Upper lobe of left lung (tissue), 6 donors: ENCODE results near the gene MTMR8. TPM values are rescaled to one million over a fixed set of nuclear protein-coding genes. Genes with fewer than 3 reads are reported as not detected.

Experiments used
- ATAC-seq, 2 donors: fragments of 200-7000 bp; cut with Tn5 transposase; one replicate each; pipeline ENCODE4 v1.9.1; 2022; ENCODE audit warnings: mild to moderate bottlenecking in 2 of 2, moderate library complexity in 2 of 2; ENCODE audit not compliant: low FRiP score in 2 of 2
- DNase-seq, 2 donors: peaks; one replicate each; pipeline ENCODE4 v3.0.0-alpha.2; 2019 to 2020
- H3K27ac ChIP-seq, 4 donors: fragments of 200-600 bp; sonication (generic); one replicate each; pipeline ENCODE4 v1.5.1; 2016 to 2019
- H3K27me3 ChIP-seq, 4 donors: fragments of 200-600 bp; sonication (generic); one replicate each; pipeline ENCODE4 v1.5.1; 2017 to 2019
- H3K36me3 ChIP-seq, 4 donors: fragments of 200-600 bp; sonication (generic); one replicate each; pipeline ENCODE4 v1.5.1; 2016 to 2019
- H3K4me1 ChIP-seq, 4 donors: fragments of 200-600 bp; sonication (generic); one replicate each; pipeline ENCODE4 v1.5.1; 2018 to 2019
- H3K4me3 ChIP-seq, 4 donors: fragments of 200-600 bp; sonication (generic); one replicate each; pipeline ENCODE4 v1.5.1; 2017 to 2019; ENCODE audit warnings: mild to moderate bottlenecking in 2 of 4, moderate library complexity in 1 of 4
- H3K9me3 ChIP-seq, 4 donors: fragments of 200-600 bp; sonication (generic); one replicate each; pipeline ENCODE4 v1.5.1; 2018 to 2019
- CTCF ChIP-seq, 6 experiments: fragments of 450-650 bp in 4 of 6; fragments of 200-600 bp in 2 of 6; sonication (generic) in 2 of 6; IDR thresholded peaks; one replicate each; pipeline ENCODE4 v1.5.1; 2016 to 2019; ENCODE audit warnings: antibody characterized with exemption in 6 of 6
- EP300 ChIP-seq, 4 donors: sonication (generic); formaldehyde crosslinking; IDR thresholded peaks; one replicate each; pipeline ENCODE4 v1.5.1; 2017; ENCODE audit warnings: antibody characterized with exemption in 4 of 4, control low read depth in 2 of 4
- POLR2A ChIP-seq, 4 donors: fragments of 450-650 bp; IDR thresholded peaks; one replicate each; pipeline ENCODE4 v1.5.1; 2016 to 2017; ENCODE audit warnings: antibody characterized with exemption in 4 of 4, mild to moderate bottlenecking in 2 of 4
- POLR2AphosphoS5 ChIP-seq, 2 donors: sonication (generic); formaldehyde crosslinking; IDR thresholded peaks; one replicate each; pipeline ENCODE4 v1.5.1; 2017; ENCODE audit warnings: antibody characterized with exemption in 2 of 2
- WGBS, 2 donors: methylation state at CpG; one replicate each; pipeline ENCODE4 v1.1.5; 2017 to 2018; 5-methylcytosine and 5-hydroxymethylcytosine counted together
- total RNA-seq, 6 donors: library from RNA; depleted of rRNA in 4 of 6; stranded (reverse); fragments of >200 nt in 4 of 6; gene quantifications; one replicate each; pipeline versions ENCODE4 v1.1.0 to v1.2.1, GENCODE V29; 2016 to 2021
- donor health status: DM: no; HTN: no; CAD: no; lungs with moderate emphysema.
- donor health status: DM: no; HTN: yes; CAD: no; lungs with severe emphysema.

The MTMR8 gene
- 1 to 10 TPM in 5 of 6 donors, not detected in 1; 2.3 to 4.2 (median 2.3) TPM for total RNA-seq

- 0 to 34% methylated on average over 9 to 40 of the region's 40 CpGs for WGBS, 2 donors
- peak within 1 kb of the TSS in 3 of 4 donors; percentile 7 to 43 (median 32) for H3K27ac ChIP-seq
- peak within 1 kb of the TSS; percentile 46 to 71 (median 58) for H3K4me3 ChIP-seq
Observed at GRCh38 chrX:64394874-64395567, at the start of gene MTMR8. Gene MTMR8 (minus strand): TSS chrX:64395452. CDS start chrX:64395363, 89 bp downstream.

GRCh38 chrX:64439551-64439950, 44.3 kb upstream of the MTMR8 start:
- ATAC-seq (no peak), DNase-seq (no peak)
- H3K4me1 ChIP-seq, result no peaks in the 10 kb centered on the region
- no peak for TF ChIP-seq CTCF (IDR thresholded peaks at IDR 0.05)
- TF ChIP-seq POLR2AphosphoS5 (IDR thresholded peaks at IDR 0.05), result no peak
- no peak for TF ChIP-seq EP300 (IDR thresholded peaks at IDR 0.05)
- no peak for TF ChIP-seq POLR2A (IDR thresholded peaks at IDR 0.05)
- 77 to 89% methylated on average over 2 of the region's 2 CpGs for WGBS, 2 donors
- H3K27me3 ChIP-seq, result no peaks in the 10 kb centered on the region
- no peaks in the 10 kb centered on the region for H3K36me3 ChIP-seq
- no peaks in the 10 kb centered on the region for H3K9me3 ChIP-seq
- H3K27ac ChIP-seq, result no peak overlapping the region
- H3K4me3 ChIP-seq, result no peak overlapping the region

More at GRCh38 chrX:64394874-64395567, at the start of gene MTMR8:
- DNase-seq (peak; percentile 57 to 74), ATAC-seq (peak; percentile 77 to 91)
- Histone ChIP-seq H3K36me3 (no peaks in the 10 kb centered on the region), H3K9me3 (no peaks in the 10 kb centered on the region), H3K4me1 (peaks cover 0 to 2% (median 0%) of the 10 kb centered on the region in 4 donors), H3K27me3 (no peaks in the 10 kb centered on the region)
- TF ChIP-seq POLR2AphosphoS5 (IDR thresholded peaks at IDR 0.05) (peak in 1 of 2 donors; percentile 28), EP300 (IDR thresholded peaks at IDR 0.05) (no peak), CTCF (IDR thresholded peaks at IDR 0.05) (no peak), POLR2A (IDR thresholded peaks at IDR 0.05) (peak in 1 of 4 donors; percentile 32)

GRCh38 chrX:64437665-64438064, 42.4 kb upstream of the MTMR8 start:
- ATAC-seq (no peak), DNase-seq (no peak)
- no peaks in the 10 kb centered on the region for H3K4me1 ChIP-seq
- no peak overlapping the region for H3K27ac ChIP-seq
- 88 to 95% methylated on average over 1 of the region's 1 CpG for WGBS, 2 donors
- H3K4me3 ChIP-seq, result no peak overlapping the region
- H3K9me3 ChIP-seq, result peaks cover 0 to under 1% (median 0%) of the 10 kb centered on the region in 4 donors
- TF ChIP-seq POLR2A (IDR thresholded peaks at IDR 0.05) (no peak), CTCF (IDR thresholded peaks at IDR 0.05) (no peak), EP300 (IDR thresholded peaks at IDR 0.05) (no peak), POLR2AphosphoS5 (IDR thresholded peaks at IDR 0.05) (no peak)
- no peaks in the 10 kb centered on the region for H3K36me3 ChIP-seq
- no peaks in the 10 kb centered on the region for H3K27me3 ChIP-seq

GRCh38 chrX:64437218-64437617, 42.0 kb upstream of the MTMR8 start:
- peaks cover 0 to 3% (median 0%) of the 10 kb centered on the region in 4 donors for H3K9me3 ChIP-seq
- H3K27me3 ChIP-seq, result no peaks in the 10 kb centered on the region
- no peak for TF ChIP-seq CTCF (IDR thresholded peaks at IDR 0.05)
- no peaks in the 10 kb centered on the region for H3K4me1 ChIP-seq
- H3K4me3 ChIP-seq, result no peak overlapping the region
- DNase-seq (no peak), ATAC-seq (no peak)
- H3K27ac ChIP-seq, result no peak overlapping the region
- 69 to 71% methylated on average over 5 of the region's 5 CpGs for WGBS, 2 donors
- H3K36me3 ChIP-seq, result no peaks in the 10 kb centered on the region

- DNase-seq (no peak), ATAC-seq (no peak)
- H3K36me3 ChIP-seq, result no peaks in the 10 kb centered on the region
- no peak overlapping the region for H3K27ac ChIP-seq
- H3K4me3 ChIP-seq, result no peak overlapping the region
- no peaks in the 10 kb centered on the region for H3K27me3 ChIP-seq
- peaks cover 0 to 3% (median 0%) of the 10 kb centered on the region in 4 donors for H3K9me3 ChIP-seq
- TF ChIP-seq POLR2A (IDR thresholded peaks at IDR 0.05), result no peak
- TF ChIP-seq CTCF (IDR thresholded peaks at IDR 0.05), result no peak
- no peak for TF ChIP-seq EP300 (IDR thresholded peaks at IDR 0.05)
- TF ChIP-seq POLR2AphosphoS5 (IDR thresholded peaks at IDR 0.05), result no peak
- no peaks in the 10 kb centered on the region for H3K4me1 ChIP-seq
Observed at GRCh38 chrX:64428371-64428770, 33.1 kb upstream of the MTMR8 start.
